GM12878 (cell line): Measurements from ENCODE around the gene SMO.
"Not testable (repeated sequence)": the region's sequence is repeated elsewhere in the genome, so short reads cannot be mapped to it uniquely, and the experiment has no call there.

Experiments
- CTCF ChIP-seq, 3 experiments: IDR thresholded peaks in 2 of 3; conservative IDR thresholded peaks in 1 of 3; 2 replicates each; pipeline ENCODE4 v1.5.1; 2011; ENCODE audit warnings: low read depth in 3 of 3, low read length in 3 of 3, mild to moderate bottlenecking in 3 of 3, control low read depth in 2 of 3, moderate library complexity in 2 of 3, inconsistent platforms in 1 of 3, mixed read lengths in 1 of 3; ENCODE audit not compliant: control insufficient read depth in 2 of 3, insufficient read depth in 1 of 3; ENCODE audit errors: extremely low read depth in 1 of 3
- FOS ChIP-seq: IDR thresholded peaks from 3 replicates; pipeline ENCODE4 v1.6.1; 2011; ENCODE audit warnings: borderline replicate concordance; ENCODE audit not compliant: insufficient read length; ENCODE audit errors: extremely low read depth
- POLR2A ChIP-seq: IDR thresholded peaks from 2 replicates; pipeline ENCODE4 v1.6.1; 2011; ENCODE audit warnings: low read depth, mild to moderate bottlenecking, low read length

GRCh38 chr7:129173861-129174260 lies 14.6 kb upstream of the SMO start:
- not testable (repeated sequence) for TF ChIP-seq CTCF (IDR thresholded peaks at IDR 0.05 in 2 of 3, conservative IDR thresholded peaks at IDR 0.05 in 1 of 3; ENCODE audit: control insufficient read depth in 2 of 3, extremely low read depth in 1 of 3, insufficient read depth in 1 of 3, low read depth in 3 of 3, low read length in 3 of 3); FOS; POLR2A
